SK-N-SH (cell line): Measurements from ENCODE around the gene AIMP1. TPM values are rescaled to one million over a fixed set of nuclear protein-coding genes. Genes with fewer than 3 reads are reported as not detected.
"Not testable (repeated sequence)": the region's sequence is repeated elsewhere in the genome, so short reads cannot be mapped to it uniquely, and the experiment has no call there.

Experiments
- CTCF ChIA-PET: fragments of 300-600, 350-600 bp; formaldehyde crosslinking; extraction: SDS; loops from one replicate; lab custom pipeline; 2021; lab: Yijun Ruan, JAX
- POLR2A ChIA-PET: fragments of 350-600 bp; sonication (Branson Sonifier 250); formaldehyde crosslinking; extraction: SDS; loops from one replicate; lab custom pipeline; 2020; ENCODE audit warnings: antibody characterized with exemption, inconsistent platforms; lab: Yijun Ruan, JAX
- DNase-seq: peaks from one replicate; pipeline ENCODE4 v3.0.0; 2012
- H2AFZ ChIP-seq: fragments of 200-600 bp; sonication (generic); 2 replicates; pipeline ENCODE4 v1.8.1; 2016; ENCODE audit warnings: antibody characterized with exemption, mild to moderate bottlenecking, low read depth
- H3F3A ChIP-seq: fragments of 200-600 bp; sonication (generic); replicated peaks from 2 replicates; pipeline ENCODE3; 2016; ENCODE audit warnings: antibody characterized with exemption, mild to moderate bottlenecking; ENCODE audit not compliant: insufficient read depth
- H3K27ac ChIP-seq, 2 experiments: fragments of 200-500 bp in 1 of 2; fragments of 200-600 bp in 1 of 2; sonication (Bioruptor generic) in 1 of 2; sonication (generic), shearing (Covaris generic) in 1 of 2; 2 replicates each; pipeline versions ENCODE4 v1.5.1 to v1.6.1; 2014 to 2016; ENCODE audit warnings: low read depth in 2 of 2, inconsistent platforms in 1 of 2, low read length in 1 of 2, mild to moderate bottlenecking in 1 of 2, mixed read lengths in 1 of 2
- H3K27me3 ChIP-seq: fragments of 200-600 bp; sonication (generic), shearing (Covaris generic); 2 replicates; pipeline ENCODE4 v1.6.1; 2016; ENCODE audit warnings: mixed run types; ENCODE audit not compliant: insufficient read depth
- H3K36me3 ChIP-seq, 2 experiments: fragments of 200-500 bp in 1 of 2; fragments of 200-600 bp in 1 of 2; sonication (Bioruptor generic) in 1 of 2; sonication (generic) in 1 of 2; replicated peaks in 1 of 2; 2 replicates each; pipeline versions ENCODE3 to v1.5.1; 2014 to 2016; ENCODE audit warnings: low read length in 1 of 2, mild to moderate bottlenecking in 1 of 2; ENCODE audit not compliant: insufficient read depth in 2 of 2, control insufficient read depth in 1 of 2
- H3K4me1 ChIP-seq, 2 experiments: fragments of 200-500 bp in 1 of 2; fragments of 200-600 bp in 1 of 2; sonication (Bioruptor generic) in 1 of 2; sonication (generic), shearing (Covaris generic) in 1 of 2; 2 replicates each; pipeline versions ENCODE4 v1.5.1 to v1.6.1; 2014 to 2016; ENCODE audit warnings: low read depth in 1 of 2, low read length in 1 of 2, mixed run types in 1 of 2; ENCODE audit not compliant: insufficient read depth in 2 of 2, control insufficient read depth in 1 of 2
- H3K4me2 ChIP-seq: fragments of 200-600 bp; sonication (generic), shearing (Covaris generic); 2 replicates; pipeline ENCODE4 v1.6.1; 2017; ENCODE audit warnings: mixed run types
- H3K4me3 ChIP-seq, 2 experiments: fragments of 200-500 bp in 1 of 2; fragments of 200-600 bp in 1 of 2; sonication (Bioruptor generic) in 1 of 2; sonication (generic), shearing (Covaris generic) in 1 of 2; 2 replicates each; pipeline versions ENCODE4 v1.5.1 to v1.8.1; 2014 to 2016; ENCODE audit warnings: low read depth in 2 of 2, inconsistent platforms in 1 of 2, low read length in 1 of 2, mild to moderate bottlenecking in 1 of 2, mixed read lengths in 1 of 2, moderate library complexity in 1 of 2
- H3K79me2 ChIP-seq: fragments of 200-600 bp; sonication (generic); 2 replicates; pipeline ENCODE4 v1.8.1; 2017; ENCODE audit warnings: mild to moderate bottlenecking; ENCODE audit not compliant: insufficient read depth
- H3K9ac ChIP-seq: fragments of 200-600 bp; sonication (generic); 2 replicates; pipeline ENCODE4 v1.6.1; 2017; ENCODE audit warnings: mixed run types
- H3K9me2 ChIP-seq: fragments of 200-600 bp; sonication (generic); 2 replicates; pipeline ENCODE4 v1.6.1; 2017; ENCODE audit warnings: mixed run types
- H3K9me3 ChIP-seq: fragments of 200-600 bp; sonication (generic); 2 replicates; pipeline ENCODE4 v1.6.1; 2017; ENCODE audit warnings: mixed run types, mild to moderate bottlenecking, moderate library complexity
- H4K20me1 ChIP-seq: fragments of 200-600 bp; sonication (generic); 2 replicates; pipeline ENCODE4 v1.6.1; 2017; ENCODE audit warnings: mild to moderate bottlenecking, mixed run types; ENCODE audit not compliant: insufficient read depth
- CHD2 ChIP-seq: fragments of 150-350 bp; IDR thresholded peaks from 2 replicates; pipeline ENCODE4 v1.6.1; 2018; ENCODE audit warnings: low read length; ENCODE audit not compliant: partially characterized antibody
- EP300 ChIP-seq, 2 experiments: IDR thresholded peaks; 2 replicates each; pipeline versions ENCODE4 v1.4.0 to v1.6.1; 2012; ENCODE audit warnings: borderline replicate concordance in 1 of 2, low read depth in 1 of 2, low read length in 1 of 2
- GABPA ChIP-seq: IDR thresholded peaks from 2 replicates; pipeline ENCODE4 v1.4.0; 2012; ENCODE audit warnings: low read depth, mild to moderate bottlenecking
- GATA2 ChIP-seq: sonication (generic); formaldehyde crosslinking; IDR thresholded peaks from 2 replicates; pipeline ENCODE4 v1.5.0; 2020; ENCODE audit warnings: mild to moderate bottlenecking, missing genetic modification reagents
- NFIC ChIP-seq: IDR thresholded peaks from 2 replicates; pipeline ENCODE4 v1.4.0; 2012; ENCODE audit warnings: borderline replicate concordance
- NRF1 ChIP-seq: IDR thresholded peaks from 2 replicates; pipeline ENCODE4 v1.6.1; 2012; ENCODE audit warnings: low read depth, mild to moderate bottlenecking, low read length
- RAD21 ChIP-seq: IDR thresholded peaks from 2 replicates; pipeline ENCODE4 v1.6.1; 2012; ENCODE audit warnings: mild to moderate bottlenecking, low read length
- RCOR1 ChIP-seq: fragments of 150-350 bp; IDR thresholded peaks from 2 replicates; pipeline ENCODE4 v1.6.1; 2017; ENCODE audit warnings: antibody characterized with exemption, low read length
- RFX5 ChIP-seq: IDR thresholded peaks from 2 replicates; pipeline ENCODE4 v1.6.1; 2012; ENCODE audit warnings: mild to moderate bottlenecking, improper control_type of control experiment, low read length
- SMC3 ChIP-seq: IDR thresholded peaks from 2 replicates; pipeline ENCODE4 v1.6.1; 2012; ENCODE audit warnings: low read depth, low read length, improper control_type of control experiment
- TAF1 ChIP-seq: IDR thresholded peaks from 2 replicates; pipeline ENCODE4 v1.6.1; 2012; ENCODE audit warnings: low read depth, mild to moderate bottlenecking, low read length, moderate library complexity, borderline replicate concordance
- TEAD4 ChIP-seq: IDR thresholded peaks from 2 replicates; pipeline ENCODE4 v1.4.0; 2012; ENCODE audit warnings: mild to moderate bottlenecking, borderline replicate concordance; ENCODE audit not compliant: insufficient read depth
- YY1 ChIP-seq: IDR thresholded peaks from 2 replicates; pipeline ENCODE4 v1.4.0; 2012; ENCODE audit warnings: low read depth, mild to moderate bottlenecking
- WGBS: methylation state at CpG from one replicate; pipeline ENCODE4 v1.1.6; 2017; ENCODE audit warnings: low lambda C conversion rate; 5-methylcytosine and 5-hydroxymethylcytosine counted together
- polyA plus RNA-seq, 3 experiments: library from polyadenylated mRNA; depleted of rRNA; stranded (reverse); fragments of >200 nt; gene quantifications; 2 replicates each; pipeline ENCODE4 v1.2.3, GENCODE V29; 2012
- TF ChIP-seq, protein P1 (sequence below): IDR thresholded peaks from 2 replicates; pipeline ENCODE4 v1.6.1; 2012; ENCODE audit warnings: mild to moderate bottlenecking, low read depth, low read length, moderate library complexity
- TF ChIP-seq, protein P2 (sequence below): fragments of 150-350 bp; IDR thresholded peaks from 2 replicates; pipeline ENCODE4 v1.6.1; 2016; ENCODE audit warnings: mild to moderate bottlenecking, low read depth, low read length
- TF ChIP-seq, protein P3 (sequence below): fragments of 200-600 bp; sonication (generic); IDR thresholded peaks from 2 replicates; pipeline ENCODE4 v1.6.1; 2017; ENCODE audit warnings: antibody characterized with exemption, mild to moderate bottlenecking, moderate library complexity
- TF ChIP-seq, protein P4 (sequence below): fragments of 150-350 bp; IDR thresholded peaks from 2 replicates; pipeline ENCODE4 v1.6.1; 2017; ENCODE audit warnings: antibody characterized with exemption, low read length, low read depth, borderline replicate concordance
- TF ChIP-seq, protein P5 (sequence below): IDR thresholded peaks from 2 replicates; pipeline ENCODE4 v1.4.0; 2012; ENCODE audit warnings: low read depth, borderline replicate concordance

The AIMP1 gene
- polyA plus RNA-seq, 1 of the 3 experiments (the other 2 are of a cell fraction): 14.0 TPM

DNA sequence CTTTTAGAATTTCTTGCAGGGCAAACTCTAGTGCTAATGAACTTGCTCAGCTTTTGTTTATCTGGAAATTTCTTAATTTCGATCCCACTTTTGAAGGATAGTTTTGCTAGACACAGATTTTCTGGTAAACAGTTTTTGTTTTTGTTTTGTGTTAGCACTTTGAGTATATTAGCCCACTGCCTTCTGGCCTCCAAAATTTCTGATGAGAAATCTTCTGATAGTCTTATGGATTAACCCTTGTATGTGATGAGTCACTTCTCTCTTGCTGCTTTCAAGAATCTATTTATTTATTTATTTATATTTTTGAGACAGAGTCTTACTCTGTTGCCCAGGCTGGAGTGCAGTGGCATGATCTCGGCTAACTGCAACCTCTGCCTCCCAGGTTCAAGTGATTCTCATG, 79.2 kb downstream of the AIMP1 start:
- no peaks in the 10 kb centered on the region for H3K9me2 ChIP-seq
- H3K79me2 ChIP-seq: no peaks in the 10 kb centered on the region
- H3K4me2 ChIP-seq: no peak overlapping the region
- CTCF ChIA-PET: no interaction called here
- peaks cover 22% of the 10 kb centered on the region for H3K9me3 ChIP-seq
- no peak for TF ChIP-seq GATA2
- TF ChIP-seq, protein P1, sequence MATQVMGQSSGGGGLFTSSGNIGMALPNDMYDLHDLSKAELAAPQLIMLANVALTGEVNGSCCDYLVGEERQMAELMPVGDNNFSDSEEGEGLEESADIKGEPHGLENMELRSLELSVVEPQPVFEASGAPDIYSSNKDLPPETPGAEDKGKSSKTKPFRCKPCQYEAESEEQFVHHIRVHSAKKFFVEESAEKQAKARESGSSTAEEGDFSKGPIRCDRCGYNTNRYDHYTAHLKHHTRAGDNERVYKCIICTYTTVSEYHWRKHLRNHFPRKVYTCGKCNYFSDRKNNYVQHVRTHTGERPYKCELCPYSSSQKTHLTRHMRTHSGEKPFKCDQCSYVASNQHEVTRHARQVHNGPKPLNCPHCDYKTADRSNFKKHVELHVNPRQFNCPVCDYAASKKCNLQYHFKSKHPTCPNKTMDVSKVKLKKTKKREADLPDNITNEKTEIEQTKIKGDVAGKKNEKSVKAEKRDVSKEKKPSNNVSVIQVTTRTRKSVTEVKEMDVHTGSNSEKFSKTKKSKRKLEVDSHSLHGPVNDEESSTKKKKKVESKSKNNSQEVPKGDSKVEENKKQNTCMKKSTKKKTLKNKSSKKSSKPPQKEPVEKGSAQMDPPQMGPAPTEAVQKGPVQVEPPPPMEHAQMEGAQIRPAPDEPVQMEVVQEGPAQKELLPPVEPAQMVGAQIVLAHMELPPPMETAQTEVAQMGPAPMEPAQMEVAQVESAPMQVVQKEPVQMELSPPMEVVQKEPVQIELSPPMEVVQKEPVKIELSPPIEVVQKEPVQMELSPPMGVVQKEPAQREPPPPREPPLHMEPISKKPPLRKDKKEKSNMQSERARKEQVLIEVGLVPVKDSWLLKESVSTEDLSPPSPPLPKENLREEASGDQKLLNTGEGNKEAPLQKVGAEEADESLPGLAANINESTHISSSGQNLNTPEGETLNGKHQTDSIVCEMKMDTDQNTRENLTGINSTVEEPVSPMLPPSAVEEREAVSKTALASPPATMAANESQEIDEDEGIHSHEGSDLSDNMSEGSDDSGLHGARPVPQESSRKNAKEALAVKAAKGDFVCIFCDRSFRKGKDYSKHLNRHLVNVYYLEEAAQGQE: no peak
- TF ChIP-seq NFIC: no peak
- TF ChIP-seq EP300 (IDR thresholded peaks at IDR 0.05; ENCODE audit: borderline replicate concordance in 1 of 2, low read depth in 1 of 2, low read length in 1 of 2): no peak
- TF ChIP-seq GABPA: no peak
- no peak for TF ChIP-seq SMC3
- TF ChIP-seq, protein P2, sequence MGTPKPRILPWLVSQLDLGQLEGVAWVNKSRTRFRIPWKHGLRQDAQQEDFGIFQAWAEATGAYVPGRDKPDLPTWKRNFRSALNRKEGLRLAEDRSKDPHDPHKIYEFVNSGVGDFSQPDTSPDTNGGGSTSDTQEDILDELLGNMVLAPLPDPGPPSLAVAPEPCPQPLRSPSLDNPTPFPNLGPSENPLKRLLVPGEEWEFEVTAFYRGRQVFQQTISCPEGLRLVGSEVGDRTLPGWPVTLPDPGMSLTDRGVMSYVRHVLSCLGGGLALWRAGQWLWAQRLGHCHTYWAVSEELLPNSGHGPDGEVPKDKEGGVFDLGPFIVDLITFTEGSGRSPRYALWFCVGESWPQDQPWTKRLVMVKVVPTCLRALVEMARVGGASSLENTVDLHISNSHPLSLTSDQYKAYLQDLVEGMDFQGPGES: no peak
- TF ChIP-seq RCOR1: no peak
- TF ChIP-seq, protein P3, sequence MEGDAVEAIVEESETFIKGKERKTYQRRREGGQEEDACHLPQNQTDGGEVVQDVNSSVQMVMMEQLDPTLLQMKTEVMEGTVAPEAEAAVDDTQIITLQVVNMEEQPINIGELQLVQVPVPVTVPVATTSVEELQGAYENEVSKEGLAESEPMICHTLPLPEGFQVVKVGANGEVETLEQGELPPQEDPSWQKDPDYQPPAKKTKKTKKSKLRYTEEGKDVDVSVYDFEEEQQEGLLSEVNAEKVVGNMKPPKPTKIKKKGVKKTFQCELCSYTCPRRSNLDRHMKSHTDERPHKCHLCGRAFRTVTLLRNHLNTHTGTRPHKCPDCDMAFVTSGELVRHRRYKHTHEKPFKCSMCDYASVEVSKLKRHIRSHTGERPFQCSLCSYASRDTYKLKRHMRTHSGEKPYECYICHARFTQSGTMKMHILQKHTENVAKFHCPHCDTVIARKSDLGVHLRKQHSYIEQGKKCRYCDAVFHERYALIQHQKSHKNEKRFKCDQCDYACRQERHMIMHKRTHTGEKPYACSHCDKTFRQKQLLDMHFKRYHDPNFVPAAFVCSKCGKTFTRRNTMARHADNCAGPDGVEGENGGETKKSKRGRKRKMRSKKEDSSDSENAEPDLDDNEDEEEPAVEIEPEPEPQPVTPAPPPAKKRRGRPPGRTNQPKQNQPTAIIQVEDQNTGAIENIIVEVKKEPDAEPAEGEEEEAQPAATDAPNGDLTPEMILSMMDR: no peak
- TF ChIP-seq, protein P4, sequence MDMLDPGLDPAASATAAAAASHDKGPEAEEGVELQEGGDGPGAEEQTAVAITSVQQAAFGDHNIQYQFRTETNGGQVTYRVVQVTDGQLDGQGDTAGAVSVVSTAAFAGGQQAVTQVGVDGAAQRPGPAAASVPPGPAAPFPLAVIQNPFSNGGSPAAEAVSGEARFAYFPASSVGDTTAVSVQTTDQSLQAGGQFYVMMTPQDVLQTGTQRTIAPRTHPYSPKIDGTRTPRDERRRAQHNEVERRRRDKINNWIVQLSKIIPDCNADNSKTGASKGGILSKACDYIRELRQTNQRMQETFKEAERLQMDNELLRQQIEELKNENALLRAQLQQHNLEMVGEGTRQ: no peak
- no peak for TF ChIP-seq TEAD4
- TF ChIP-seq YY1: no peak
- TF ChIP-seq CHD2: no peak
- TF ChIP-seq, protein P5, sequence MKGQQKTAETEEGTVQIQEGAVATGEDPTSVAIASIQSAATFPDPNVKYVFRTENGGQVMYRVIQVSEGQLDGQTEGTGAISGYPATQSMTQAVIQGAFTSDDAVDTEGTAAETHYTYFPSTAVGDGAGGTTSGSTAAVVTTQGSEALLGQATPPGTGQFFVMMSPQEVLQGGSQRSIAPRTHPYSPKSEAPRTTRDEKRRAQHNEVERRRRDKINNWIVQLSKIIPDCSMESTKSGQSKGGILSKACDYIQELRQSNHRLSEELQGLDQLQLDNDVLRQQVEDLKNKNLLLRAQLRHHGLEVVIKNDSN: no peak
- no peak for TF ChIP-seq NRF1
- TF ChIP-seq TAF1: no peak
- TF ChIP-seq RAD21: no peak
- no peak for TF ChIP-seq RFX5
- TF ChIP-seq, all 33 proteins: peak for 0
- Histone ChIP-seq H4K20me1 (no peaks in the 10 kb centered on the region), H3K4me3 (no peak overlapping the region), H3K4me1 (no peaks in the 10 kb centered on the region), H2AFZ (no peak overlapping the region), H3K27me3 (no peaks in the 10 kb centered on the region), H3K36me3 (no peaks in the 10 kb centered on the region), H3K9ac (no peak overlapping the region), H3K27ac (no peak overlapping the region), H3F3A (no peaks in the 10 kb centered on the region)
- POLR2A ChIA-PET: no interaction called here
- WGBS: 2% methylated on average over 2 of the region's 2 CpGs
- DNase-seq: no peak

DNA sequence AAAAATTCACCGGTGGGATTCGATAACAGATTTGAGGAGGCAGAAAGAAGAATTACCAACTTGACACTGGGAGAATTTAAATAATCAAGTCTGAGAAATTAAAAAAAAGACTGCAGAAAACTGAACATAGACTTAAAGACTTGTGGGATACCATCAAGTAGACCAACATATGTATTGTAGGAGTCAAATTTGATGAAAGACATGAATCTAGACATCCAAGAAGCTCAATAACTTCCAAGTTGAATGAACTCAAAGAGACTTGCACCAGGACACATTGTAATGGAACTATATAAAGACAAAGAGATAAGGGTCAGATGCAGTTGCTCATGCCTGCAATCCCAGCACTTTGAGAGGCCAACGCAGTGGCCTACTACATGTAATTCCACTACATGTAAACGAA, 82.5 kb downstream of the AIMP1 start:
- H3K27me3 ChIP-seq, H3K79me2 ChIP-seq, CTCF ChIA-PET, H4K20me1 ChIP-seq, H3K4me2 ChIP-seq, H3K9ac ChIP-seq, H3K36me3 ChIP-seq, POLR2A ChIA-PET, DNase-seq, H3K4me3 ChIP-seq, H2AFZ ChIP-seq, H3K27ac ChIP-seq, H3K9me2 ChIP-seq, H3K4me1 ChIP-seq, H3F3A ChIP-seq: not testable (repeated sequence)
- H3K9me3 ChIP-seq: peaks cover 22% of the 10 kb centered on the region
- 9% methylated on average over 4 of the region's 4 CpGs for WGBS
